ENCODE results near the gene KCNK17. TPM values are rescaled to one million over a fixed set of nuclear protein-coding genes. Genes with fewer than 3 reads are reported as not detected.

The KCNK17 gene
- total RNA-seq, 2 donors from 2014 or later = 0.37 TPM; not detected in 1

DNA sequence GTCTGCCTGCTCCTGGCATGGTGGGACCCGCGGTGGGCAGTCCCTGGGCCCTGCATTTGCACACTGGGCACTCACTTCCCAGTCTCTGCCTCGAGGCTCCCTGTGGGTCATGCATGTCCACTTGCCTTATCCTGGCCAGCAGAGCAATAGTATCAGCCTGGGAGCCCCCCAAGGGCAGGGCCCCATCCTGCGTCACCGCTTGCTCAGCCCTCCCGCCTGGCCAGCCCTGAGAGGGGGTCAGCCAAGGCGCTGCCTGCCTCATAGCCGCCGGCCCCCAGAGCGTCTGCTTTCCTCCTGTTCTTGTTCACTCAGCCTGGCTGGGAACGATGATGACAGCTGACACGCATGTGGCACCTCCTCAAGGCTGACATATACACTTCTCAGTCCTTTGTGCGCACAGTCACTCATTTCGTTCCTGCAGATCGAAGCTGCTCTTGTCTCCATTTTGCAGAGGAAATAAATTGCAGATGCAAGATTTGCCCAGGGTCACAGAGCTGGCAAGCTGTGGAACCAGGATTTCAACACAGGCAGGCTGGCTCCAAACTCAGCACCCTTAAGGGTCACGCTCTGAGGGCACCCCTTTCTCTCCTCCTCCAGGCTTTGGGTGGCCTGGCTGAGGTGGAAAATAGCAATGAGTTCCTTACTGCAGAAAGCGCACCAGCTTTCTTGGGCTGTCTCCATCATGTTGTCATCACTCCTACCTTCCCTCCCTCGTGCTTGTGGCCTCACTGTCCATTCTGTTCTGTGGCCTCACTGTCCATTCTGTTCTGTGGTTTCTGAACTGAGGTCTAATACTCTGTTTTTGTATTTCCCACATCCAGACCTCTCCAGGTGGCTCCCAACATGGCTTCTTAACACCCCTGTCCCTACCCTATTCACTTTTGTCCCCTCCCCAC lies 17.2 kb downstream of the KCNK17 start:
- Histone ChIP-seq H3K27ac (ENCODE audit: low read depth, low read length) (no peak overlapping the region), H3K9me3 (ENCODE audit: control insufficient read depth, low read length) (no peaks in the 10 kb centered on the region), H3K4me3 (ENCODE audit: low read length) (no peak overlapping the region), H3K9ac (ENCODE audit: extremely low read depth, low read length, poor library complexity, severe bottlenecking) (no peak overlapping the region), H3K4me1 (ENCODE audit: control insufficient read depth, insufficient read depth, low read length) (no peaks in the 10 kb centered on the region), H3K36me3 (ENCODE audit: control insufficient read depth, insufficient read depth, low read length) (no peaks in the 10 kb centered on the region), H3K27me3 (ENCODE audit: control insufficient read depth, insufficient read depth, low read length, poor library complexity, severe bottlenecking) (no peaks in the 10 kb centered on the region)
- H3K4me1 Mint-ChIP-seq = peaks cover 6% of the 10 kb centered on the region
- TF ChIP-seq, protein P1, sequence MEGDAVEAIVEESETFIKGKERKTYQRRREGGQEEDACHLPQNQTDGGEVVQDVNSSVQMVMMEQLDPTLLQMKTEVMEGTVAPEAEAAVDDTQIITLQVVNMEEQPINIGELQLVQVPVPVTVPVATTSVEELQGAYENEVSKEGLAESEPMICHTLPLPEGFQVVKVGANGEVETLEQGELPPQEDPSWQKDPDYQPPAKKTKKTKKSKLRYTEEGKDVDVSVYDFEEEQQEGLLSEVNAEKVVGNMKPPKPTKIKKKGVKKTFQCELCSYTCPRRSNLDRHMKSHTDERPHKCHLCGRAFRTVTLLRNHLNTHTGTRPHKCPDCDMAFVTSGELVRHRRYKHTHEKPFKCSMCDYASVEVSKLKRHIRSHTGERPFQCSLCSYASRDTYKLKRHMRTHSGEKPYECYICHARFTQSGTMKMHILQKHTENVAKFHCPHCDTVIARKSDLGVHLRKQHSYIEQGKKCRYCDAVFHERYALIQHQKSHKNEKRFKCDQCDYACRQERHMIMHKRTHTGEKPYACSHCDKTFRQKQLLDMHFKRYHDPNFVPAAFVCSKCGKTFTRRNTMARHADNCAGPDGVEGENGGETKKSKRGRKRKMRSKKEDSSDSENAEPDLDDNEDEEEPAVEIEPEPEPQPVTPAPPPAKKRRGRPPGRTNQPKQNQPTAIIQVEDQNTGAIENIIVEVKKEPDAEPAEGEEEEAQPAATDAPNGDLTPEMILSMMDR (conservative IDR thresholded peaks at IDR 0.05) = no peak
- H3K27me3 Mint-ChIP-seq (ENCODE audit: insufficient read depth) = peaks cover 2% of the 10 kb centered on the region
- no peaks in the 10 kb centered on the region for H3K9me3 Mint-ChIP-seq
- H3K36me3 Mint-ChIP-seq (ENCODE audit: low read depth) = no peaks in the 10 kb centered on the region
- H3K4me3 Mint-ChIP-seq = no peak overlapping the region
- 92 to 94% methylated on average over 11 to 18 of the region's 18 CpGs for WGBS, 2 experiments (ENCODE audit: insufficient coverage in 1 of 2, insufficient read length in 1 of 2)
- H3K27ac Mint-ChIP-seq = no peak overlapping the region
- DNase-seq = no peak

DNA sequence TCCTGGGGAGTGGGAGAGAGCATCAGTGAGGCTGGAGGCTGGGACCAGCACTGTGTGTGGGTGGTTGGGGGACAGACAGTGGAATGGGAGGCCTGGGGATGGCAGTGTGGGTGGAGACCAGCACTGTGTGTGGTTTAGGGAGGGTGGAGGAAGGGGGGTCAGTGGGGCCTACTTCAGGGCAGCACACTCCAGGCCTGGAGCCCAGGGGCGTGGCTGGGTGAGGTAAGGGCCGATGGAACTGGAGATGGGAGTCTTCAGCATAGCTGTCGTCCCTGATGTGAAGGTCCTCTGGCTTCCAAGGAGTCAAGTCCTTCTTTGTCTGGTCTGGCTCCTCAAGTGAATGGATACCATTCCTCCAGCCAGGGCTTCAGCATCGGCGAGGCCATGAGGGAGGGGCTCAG lies 18.6 kb downstream of the KCNK17 start:
- no peak for DNase-seq
- H3K27ac ChIP-seq (ENCODE audit: low read depth, low read length) = no peak overlapping the region
- H3K36me3 ChIP-seq (ENCODE audit: control insufficient read depth, insufficient read depth, low read length) = no peaks in the 10 kb centered on the region
- Mint-ChIP-seq H3K9me3 (no peaks in the 10 kb centered on the region), H3K27me3 (ENCODE audit: insufficient read depth) (peaks cover 2% of the 10 kb centered on the region), H3K27ac (no peak overlapping the region), H3K36me3 (ENCODE audit: low read depth) (no peaks in the 10 kb centered on the region), H3K4me3 (no peak overlapping the region), H3K4me1 (peaks cover 6% of the 10 kb centered on the region)
- H3K4me1 ChIP-seq (ENCODE audit: control insufficient read depth, insufficient read depth, low read length) = no peaks in the 10 kb centered on the region
- H3K9ac ChIP-seq (ENCODE audit: extremely low read depth, low read length, poor library complexity, severe bottlenecking) = no peak overlapping the region
- 86 to 96% methylated on average over 5 of the region's 5 CpGs for WGBS, 2 experiments (ENCODE audit: insufficient coverage in 1 of 2, insufficient read length in 1 of 2)
- no peaks in the 10 kb centered on the region for H3K27me3 ChIP-seq (ENCODE audit: control insufficient read depth, insufficient read depth, low read length, poor library complexity, severe bottlenecking)
- H3K9me3 ChIP-seq (ENCODE audit: control insufficient read depth, low read length) = no peaks in the 10 kb centered on the region
- TF ChIP-seq, protein P1 (conservative IDR thresholded peaks at IDR 0.05) = no peak
- no peak overlapping the region for H3K4me3 ChIP-seq (ENCODE audit: low read length)

DNA sequence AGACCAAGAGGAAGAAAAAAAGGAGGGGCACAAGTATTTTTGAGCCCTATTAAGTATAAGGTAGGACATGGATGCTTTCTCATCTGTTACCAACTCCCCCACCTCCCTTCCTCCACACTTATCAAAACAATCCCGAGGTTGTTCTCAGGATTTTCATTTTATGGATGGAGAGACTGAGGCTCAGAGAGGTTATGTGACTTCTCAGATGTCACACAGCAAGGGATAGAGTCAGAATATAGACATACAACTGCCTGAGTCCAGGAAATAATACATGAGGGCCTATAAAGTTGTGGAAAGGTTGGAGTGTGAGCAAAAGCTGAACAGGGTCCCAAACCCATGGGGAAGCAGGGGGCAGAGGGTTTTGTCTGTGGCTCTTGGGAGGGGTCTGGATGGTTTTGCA lies 19.3 kb downstream of the KCNK17 start:
- Mint-ChIP-seq H3K36me3 (ENCODE audit: low read depth) (no peaks in the 10 kb centered on the region), H3K9me3 (no peaks in the 10 kb centered on the region), H3K27me3 (ENCODE audit: insufficient read depth) (peaks cover 2% of the 10 kb centered on the region), H3K4me3 (no peak overlapping the region), H3K4me1 (peaks cover 6% of the 10 kb centered on the region), H3K27ac (no peak overlapping the region)
- Histone ChIP-seq H3K4me3 (ENCODE audit: low read length) (no peak overlapping the region), H3K4me1 (ENCODE audit: control insufficient read depth, insufficient read depth, low read length) (no peaks in the 10 kb centered on the region), H3K27ac (ENCODE audit: low read depth, low read length) (no peak overlapping the region), H3K9ac (ENCODE audit: extremely low read depth, low read length, poor library complexity, severe bottlenecking) (no peak overlapping the region), H3K9me3 (ENCODE audit: control insufficient read depth, low read length) (no peaks in the 10 kb centered on the region), H3K27me3 (ENCODE audit: control insufficient read depth, insufficient read depth, low read length, poor library complexity, severe bottlenecking) (no peaks in the 10 kb centered on the region), H3K36me3 (ENCODE audit: control insufficient read depth, insufficient read depth, low read length) (no peaks in the 10 kb centered on the region)
- no peak for DNase-seq
- 88% methylated on average over 1 of the region's 1 CpG; no CpG with 5 or more reads in 1 of the 2 experiments for WGBS, 2 experiments (ENCODE audit: insufficient coverage in 1 of 2, insufficient read length in 1 of 2)
- TF ChIP-seq, protein P1 (conservative IDR thresholded peaks at IDR 0.05) = no peak

Data from endodermal cell (in vitro differentiated cells).